ENCODE measurements around the gene ELF2. TPM values are rescaled to one million over a fixed set of nuclear protein-coding genes. Genes with fewer than 3 reads are reported as not detected.

Gene ELF2
- total RNA-seq, 1 donor from 2014 or later, result 33.9 TPM

GRCh38 chr4:139184129-139184528, 7.1 kb upstream of the ELF2 start:
- H3K4me1 ChIP-seq, result peaks cover 2% of the 10 kb centered on the region
- intact Hi-C loops (cut with micrococcal nuclease), result no loop called here
- no peak overlapping the region for H3K27ac ChIP-seq (replicated peaks)
- peak; percentile 29 for TF ChIP-seq CTCF (IDR thresholded peaks at IDR 0.05; ENCODE audit: borderline replicate concordance)
- H3K27me3 ChIP-seq (ENCODE audit: low read depth), result no peaks in the 10 kb centered on the region
- DNase-seq, result no peak
- H3K4me3 ChIP-seq, result no peak overlapping the region
- no peaks in the 10 kb centered on the region for H3K9me3 ChIP-seq (replicated peaks)
- H3K36me3 ChIP-seq, result no peaks in the 10 kb centered on the region

GRCh38 chr4:139177869-139178619, 1.0 kb upstream of the ELF2 start:
- intact Hi-C loops (cut with micrococcal nuclease), result loop anchor here (5.0 kb wide), 1 partner anchor 119 kb away; no protein-coding TSS in a partner anchor
- H3K4me1 ChIP-seq, result peaks cover 48% of the 10 kb centered on the region
- no peaks in the 10 kb centered on the region for H3K36me3 ChIP-seq
- H3K4me3 ChIP-seq, result peak overlapping the region; percentile 99
- TF ChIP-seq CTCF (IDR thresholded peaks at IDR 0.05; ENCODE audit: borderline replicate concordance), result no peak
- no peaks in the 10 kb centered on the region for H3K9me3 ChIP-seq (replicated peaks)
- peak; percentile 96 for DNase-seq
- no peaks in the 10 kb centered on the region for H3K27me3 ChIP-seq (ENCODE audit: low read depth)
- peak overlapping the region; percentile 100 for H3K27ac ChIP-seq (replicated peaks)

- peak overlapping the region; percentile 100 for H3K27ac ChIP-seq (replicated peaks)
- no peaks in the 10 kb centered on the region for H3K36me3 ChIP-seq
- H3K27me3 ChIP-seq (ENCODE audit: low read depth), result no peaks in the 10 kb centered on the region
- DNase-seq, result peak; percentile 87
- peak overlapping the region; percentile 99 for H3K4me3 ChIP-seq
- intact Hi-C loops (cut with micrococcal nuclease), result loop anchor here (5.0 kb wide), 1 partner anchor 121 kb away; no protein-coding TSS in a partner anchor
- H3K4me1 ChIP-seq, result peaks cover 59% of the 10 kb centered on the region
- no peak for TF ChIP-seq CTCF (IDR thresholded peaks at IDR 0.05; ENCODE audit: borderline replicate concordance)
- H3K9me3 ChIP-seq (replicated peaks), result no peaks in the 10 kb centered on the region
Observed at GRCh38 chr4:139176302-139177048, 543 bp downstream of the ELF2 start.

- Histone ChIP-seq H3K4me1 (peaks cover 66% of the 10 kb centered on the region), H3K27ac (replicated peaks) (peak overlapping the region; percentile 100), H3K9me3 (replicated peaks) (no peaks in the 10 kb centered on the region), H3K36me3 (no peaks in the 10 kb centered on the region), H3K27me3 (ENCODE audit: low read depth) (no peaks in the 10 kb centered on the region), H3K4me3 (peak overlapping the region; percentile 99)
- intact Hi-C loops (cut with micrococcal nuclease), result loop anchor here (5.0 kb wide), 1 partner anchor 122 kb away; no protein-coding TSS in a partner anchor
- DNase-seq, result no peak
- TF ChIP-seq CTCF (IDR thresholded peaks at IDR 0.05; ENCODE audit: borderline replicate concordance), result no peak
Observed at GRCh38 chr4:139175646-139176301, 1.2 kb downstream of the ELF2 start.

GRCh38 chr4:139171876-139172691, 4.9 kb downstream of the ELF2 start:
- peaks cover 71% of the 10 kb centered on the region for H3K4me1 ChIP-seq
- intact Hi-C loops (cut with micrococcal nuclease), result no loop called here

More at GRCh38 chr4:139171876-139172691, 4.9 kb downstream of the ELF2 start:
- DNase-seq, result no peak
- TF ChIP-seq CTCF (IDR thresholded peaks at IDR 0.05; ENCODE audit: borderline replicate concordance), result no peak
- Histone ChIP-seq H3K4me3 (no peak overlapping the region), H3K27me3 (ENCODE audit: low read depth) (no peaks in the 10 kb centered on the region), H3K27ac (replicated peaks) (no peak overlapping the region), H3K36me3 (no peaks in the 10 kb centered on the region), H3K9me3 (replicated peaks) (no peaks in the 10 kb centered on the region)

Data from left ventricle myocardium inferior (tissue), 1 donor.